OCI-LY3 (cell line): ENCODE measurements around the gene MUC12.

ENCODE experiments used
- CTCF ChIP-seq: fragments of 200-600, 300-600 bp; sonication (generic); IDR thresholded peaks from 2 replicates; pipeline ENCODE4 v1.5.1; 2014; ENCODE audit warnings: antibody characterized with exemption, low read length, low read depth
- EZH2phosphoT487 ChIP-seq: fragments of 200-600 bp; shearing (Covaris generic); IDR thresholded peaks from 2 replicates; pipeline ENCODE4 v1.6.1; 2018; ENCODE audit warnings: antibody characterized with exemption, mixed run types, low read depth

- TF ChIP-seq CTCF = no peak
- TF ChIP-seq EZH2phosphoT487 = no peak
These were observed 11.4 kb upstream of the MUC12 start for GRCh38 chr7:100957832-100958421.
